ENCODE data around the gene CEP164.

Gene CEP164

GRCh38 chr11:117337076-117337475 is 9.4 kb downstream of the CEP164 start:
- no peak overlapping the region for H3K4me2 ChIP-seq
- no peak for TF ChIP-seq CTCF (conservative IDR thresholded peaks at IDR 0.05; ENCODE audit: low read depth, low read length)
- H3K4me1 ChIP-seq (ENCODE audit: low read depth, poor library complexity, severe bottlenecking), result peaks cover 6% of the 10 kb centered on the region
- H3K27ac ChIP-seq, result no peak overlapping the region
- H3K79me2 ChIP-seq (ENCODE audit: insufficient read depth, low read depth), result no peaks in the 10 kb centered on the region
- H3K27me3 ChIP-seq (ENCODE audit: insufficient read depth, low read depth), result no peaks in the 10 kb centered on the region
- no peak overlapping the region for H3K4me3 ChIP-seq (IDR thresholded peaks at IDR 0.05; ENCODE audit: insufficient read depth, low read depth, low read length)
- no peak overlapping the region for H3K9ac ChIP-seq
- no peaks in the 10 kb centered on the region for H3K36me3 ChIP-seq (ENCODE audit: insufficient read depth)
- H2AFZ ChIP-seq (ENCODE audit: low read depth), result no peak overlapping the region
- H4K20me1 ChIP-seq (ENCODE audit: insufficient read depth), result no peaks in the 10 kb centered on the region

- TF ChIP-seq CTCF (conservative IDR thresholded peaks at IDR 0.05; ENCODE audit: low read depth, low read length), result no peak
- H3K36me3 ChIP-seq (ENCODE audit: insufficient read depth), result no peaks in the 10 kb centered on the region
- H3K79me2 ChIP-seq (ENCODE audit: insufficient read depth, low read depth), result no peaks in the 10 kb centered on the region
- no peak overlapping the region for H3K4me3 ChIP-seq (IDR thresholded peaks at IDR 0.05; ENCODE audit: insufficient read depth, low read depth, low read length)
- no peaks in the 10 kb centered on the region for H4K20me1 ChIP-seq (ENCODE audit: insufficient read depth)
- no peak overlapping the region for H2AFZ ChIP-seq (ENCODE audit: low read depth)
- no peak overlapping the region for H3K27ac ChIP-seq
- H3K27me3 ChIP-seq (ENCODE audit: insufficient read depth, low read depth), result no peaks in the 10 kb centered on the region
- H3K4me2 ChIP-seq, result no peak overlapping the region
- no peaks in the 10 kb centered on the region for H3K4me1 ChIP-seq (ENCODE audit: low read depth, poor library complexity, severe bottlenecking)
- H3K9ac ChIP-seq, result no peak overlapping the region
Observed at GRCh38 chr11:117345039-117345438, 17.4 kb downstream of the CEP164 start.

GRCh38 chr11:117354550-117354949 is 26.9 kb downstream of the CEP164 start:
- H3K27ac ChIP-seq, result no peak overlapping the region
- H4K20me1 ChIP-seq (ENCODE audit: insufficient read depth), result no peaks in the 10 kb centered on the region

GRCh38 chr11:117356126-117356890 is 28.7 kb downstream of the CEP164 start:
- Histone ChIP-seq H3K4me1 (ENCODE audit: low read depth, poor library complexity, severe bottlenecking) (no peaks in the 10 kb centered on the region), H3K4me3 (IDR thresholded peaks at IDR 0.05; ENCODE audit: insufficient read depth, low read depth, low read length) (no peak overlapping the region), H3K27me3 (ENCODE audit: insufficient read depth, low read depth) (no peaks in the 10 kb centered on the region), H3K9ac (no peak overlapping the region), H3K4me2 (no peak overlapping the region), H3K79me2 (ENCODE audit: insufficient read depth, low read depth) (no peaks in the 10 kb centered on the region), H3K27ac (no peak overlapping the region), H2AFZ (ENCODE audit: low read depth) (no peak overlapping the region), H4K20me1 (ENCODE audit: insufficient read depth) (no peaks in the 10 kb centered on the region), H3K36me3 (ENCODE audit: insufficient read depth) (no peaks in the 10 kb centered on the region)
- TF ChIP-seq CTCF (conservative IDR thresholded peaks at IDR 0.05; ENCODE audit: low read depth, low read length), result no peak

More at GRCh38 chr11:117354550-117354949, 26.9 kb downstream of the CEP164 start:
- no peak overlapping the region for H3K4me2 ChIP-seq
- no peak overlapping the region for H3K4me3 ChIP-seq (IDR thresholded peaks at IDR 0.05; ENCODE audit: insufficient read depth, low read depth, low read length)
- H3K4me1 ChIP-seq (ENCODE audit: low read depth, poor library complexity, severe bottlenecking), result no peaks in the 10 kb centered on the region
- no peak overlapping the region for H2AFZ ChIP-seq (ENCODE audit: low read depth)
- no peaks in the 10 kb centered on the region for H3K79me2 ChIP-seq (ENCODE audit: insufficient read depth, low read depth)
- no peak for TF ChIP-seq CTCF (conservative IDR thresholded peaks at IDR 0.05; ENCODE audit: low read depth, low read length)
- no peaks in the 10 kb centered on the region for H3K36me3 ChIP-seq (ENCODE audit: insufficient read depth)
- no peak overlapping the region for H3K9ac ChIP-seq
- no peaks in the 10 kb centered on the region for H3K27me3 ChIP-seq (ENCODE audit: insufficient read depth, low read depth)

All from KMS-11 (cell line).